ENCODE results near the gene RAB11FIP4.

RAB11FIP4 gene

GRCh38 chr17:31570951-31571892 is 179.7 kb downstream of the RAB11FIP4 start:
- no peak for DNase-seq (ENCODE audit: low spot score)

- no peak for DNase-seq (ENCODE audit: low spot score)
Observed at GRCh38 chr17:31572341-31572740, 180.9 kb downstream of the RAB11FIP4 start.

- no peak for DNase-seq (ENCODE audit: low spot score)
Observed at GRCh38 chr17:31573047-31573446, 181.6 kb downstream of the RAB11FIP4 start.

GRCh38 chr17:31573861-31574260 is 182.4 kb downstream of the RAB11FIP4 start:
- DNase-seq (ENCODE audit: low spot score): no peak

- DNase-seq (ENCODE audit: low spot score): no peak
Observed at GRCh38 chr17:31574458-31574857, 183.0 kb downstream of the RAB11FIP4 start.

GRCh38 chr17:31575043-31575442 is 183.6 kb downstream of the RAB11FIP4 start:
- no peak for DNase-seq (ENCODE audit: low spot score)

- no peak for DNase-seq (ENCODE audit: low spot score)
Observed at GRCh38 chr17:31579265-31579664, 187.8 kb downstream of the RAB11FIP4 start.

- DNase-seq (ENCODE audit: low spot score): peak; percentile 46
Observed at GRCh38 chr17:31580316-31580705, 188.8 kb downstream of the RAB11FIP4 start.

- DNase-seq (ENCODE audit: low spot score): peak; percentile 84
Observed at GRCh38 chr17:31580706-31581490, 189.4 kb downstream of the RAB11FIP4 start.

- no peak for DNase-seq (ENCODE audit: low spot score)
Observed at GRCh38 chr17:31581491-31581890, 190.0 kb downstream of the RAB11FIP4 start.

GRCh38 chr17:31582151-31582907 is 190.9 kb downstream of the RAB11FIP4 start:
- DNase-seq (ENCODE audit: low spot score): peak; percentile 78

GRCh38 chr17:31583772-31584356 is 192.4 kb downstream of the RAB11FIP4 start:
- no peak for DNase-seq (ENCODE audit: low spot score)

GRCh38 chr17:31584438-31585279 is 193.2 kb downstream of the RAB11FIP4 start:
- no peak for DNase-seq (ENCODE audit: low spot score)

GRCh38 chr17:31585280-31585630 is 193.8 kb downstream of the RAB11FIP4 start:
- DNase-seq (ENCODE audit: low spot score): no peak

GRCh38 chr17:31586946-31587345 is 195.5 kb downstream of the RAB11FIP4 start:
- no peak for DNase-seq (ENCODE audit: low spot score)

GRCh38 chr17:31587462-31587861 is 196.0 kb downstream of the RAB11FIP4 start:
- no peak for DNase-seq (ENCODE audit: low spot score)
